Inferior parietal cortex (tissue), 1 donor: ENCODE results near the gene RSAD2.

Experiments
- DNase-seq: peaks from one replicate; pipeline ENCODE4 v3.0.0-alpha.2; 2016; ENCODE audit errors: extremely low spot score

Gene RSAD2

DNA sequence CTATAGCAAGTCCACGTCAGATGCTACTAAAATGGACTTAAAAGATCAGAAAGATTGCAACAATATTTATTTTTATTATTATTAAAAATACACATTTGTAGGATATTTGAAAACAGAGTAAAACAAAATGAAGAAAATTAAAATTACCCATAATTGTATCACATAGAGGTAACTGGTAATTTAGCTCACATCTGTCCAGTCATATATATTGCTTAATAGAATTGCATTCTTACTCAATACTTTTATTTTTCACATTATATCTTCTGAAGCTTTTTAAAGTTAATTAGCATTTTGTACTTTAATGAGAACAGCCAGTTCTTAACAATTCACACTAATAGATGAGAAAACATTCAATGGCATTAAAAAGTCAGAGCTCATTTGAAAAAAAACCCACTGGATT is 28.1 kb downstream of the RSAD2 start:
- DNase-seq = no peak

DNA sequence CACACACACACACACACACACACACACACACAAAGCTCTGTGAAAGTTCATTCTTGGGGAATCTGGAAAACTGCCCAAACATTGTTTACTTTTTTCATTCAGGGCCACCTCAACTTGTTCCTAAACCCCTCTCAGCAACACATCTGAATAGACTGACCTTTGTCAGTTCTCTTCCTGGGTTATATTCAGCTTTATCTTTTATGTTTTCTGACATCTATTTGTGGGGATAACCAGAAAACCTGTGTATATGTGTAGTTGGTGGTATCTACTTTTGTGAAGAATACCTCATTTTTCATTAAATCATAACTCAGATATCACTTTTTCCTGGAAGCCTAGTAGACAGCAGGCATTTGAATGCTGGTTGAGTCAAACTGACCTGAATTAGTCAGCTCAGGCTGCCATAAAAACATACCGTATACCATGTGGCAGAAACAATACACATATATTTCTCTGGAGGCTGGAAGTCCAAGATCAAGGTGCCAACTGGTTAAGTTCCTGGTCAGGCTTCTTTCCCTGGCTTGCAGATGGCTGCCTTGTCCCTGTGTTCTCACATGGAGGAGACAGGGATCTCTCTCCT is 28.7 kb downstream of the RSAD2 start:
- DNase-seq = no peak

DNA sequence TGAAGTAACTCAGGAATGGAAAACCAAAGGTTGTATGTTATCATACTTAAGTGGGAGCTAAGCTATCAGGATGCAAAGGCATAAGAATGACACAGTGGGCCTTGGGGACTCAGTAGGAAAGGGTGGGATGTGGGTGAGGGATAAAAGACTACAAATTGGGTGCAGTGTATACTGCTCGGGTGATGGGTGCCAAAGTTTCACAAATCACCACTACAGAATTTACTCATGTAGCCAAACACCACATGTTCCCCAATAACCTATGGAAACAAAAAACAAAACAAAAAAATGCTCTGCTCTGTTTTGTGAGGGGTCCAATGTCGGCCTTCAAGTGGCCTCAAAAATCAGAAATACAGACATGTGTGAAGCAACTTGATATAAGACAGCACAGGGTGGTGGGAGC is 30.7 kb downstream of the RSAD2 start:
- DNase-seq = no peak

DNA sequence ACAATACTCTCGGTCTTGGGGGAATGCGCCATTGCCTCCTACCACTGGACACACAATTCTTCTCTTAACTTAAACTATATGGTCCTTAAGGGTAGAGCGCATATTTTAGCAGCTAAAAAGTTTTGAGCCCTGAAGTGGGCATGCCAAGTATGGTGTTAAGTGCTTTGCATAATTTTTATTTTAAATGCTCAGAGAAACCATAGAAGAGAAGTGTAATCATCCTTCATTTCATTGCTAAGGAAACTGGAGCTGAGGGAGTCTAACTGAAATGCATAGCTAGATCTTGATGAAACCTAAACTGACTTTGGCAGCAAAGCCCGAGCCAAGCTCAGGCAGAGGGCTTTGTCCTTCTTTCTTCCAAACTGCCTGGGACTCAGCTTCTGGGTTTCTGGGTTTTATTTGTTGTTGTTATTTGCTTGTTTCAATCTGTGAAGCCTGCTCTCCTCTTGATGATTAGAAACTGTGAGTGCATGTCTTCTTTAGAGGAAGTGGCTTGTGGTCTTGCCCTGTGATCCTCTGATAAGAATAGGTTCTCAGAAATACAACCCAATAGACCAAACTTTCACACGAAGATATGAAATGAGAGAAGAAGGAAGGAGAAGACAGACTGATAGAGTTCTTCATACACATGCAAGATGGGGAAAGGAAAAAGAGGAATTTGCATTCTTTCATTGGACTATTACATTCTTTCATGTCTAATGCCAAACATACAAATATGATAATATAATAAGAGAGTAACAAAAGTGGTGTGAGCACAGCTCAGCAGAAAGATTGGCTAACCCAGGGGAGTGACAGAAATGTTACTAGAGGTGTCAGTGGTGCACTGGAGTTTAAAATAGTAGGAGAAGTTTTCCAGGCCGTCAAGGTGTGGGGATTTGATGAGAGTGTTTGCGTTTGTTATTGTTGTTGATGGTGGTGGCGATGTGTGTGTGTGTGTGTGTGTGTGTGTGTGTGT is 32.1 kb downstream of the RSAD2 start:
- no peak for DNase-seq

DNA sequence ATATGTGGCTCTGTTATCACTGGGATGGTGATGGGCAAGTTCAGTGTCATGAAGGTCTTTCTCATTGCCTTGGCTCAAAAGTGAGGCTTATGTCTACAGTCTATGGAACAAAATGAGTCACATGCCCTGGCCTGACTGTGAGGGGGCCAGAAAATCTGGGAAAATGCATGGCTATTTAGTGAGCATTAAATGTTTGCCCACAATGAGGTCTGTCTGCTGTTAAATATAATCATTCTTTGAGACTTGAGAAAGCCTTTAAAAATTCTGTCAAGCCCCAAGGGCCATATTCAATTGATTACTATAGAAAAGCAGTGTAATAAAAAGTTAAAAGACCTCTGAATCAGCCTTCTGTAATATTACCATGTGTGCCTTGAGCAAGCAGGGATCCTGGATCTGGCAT is 34.1 kb downstream of the RSAD2 start:
- no peak for DNase-seq

DNA sequence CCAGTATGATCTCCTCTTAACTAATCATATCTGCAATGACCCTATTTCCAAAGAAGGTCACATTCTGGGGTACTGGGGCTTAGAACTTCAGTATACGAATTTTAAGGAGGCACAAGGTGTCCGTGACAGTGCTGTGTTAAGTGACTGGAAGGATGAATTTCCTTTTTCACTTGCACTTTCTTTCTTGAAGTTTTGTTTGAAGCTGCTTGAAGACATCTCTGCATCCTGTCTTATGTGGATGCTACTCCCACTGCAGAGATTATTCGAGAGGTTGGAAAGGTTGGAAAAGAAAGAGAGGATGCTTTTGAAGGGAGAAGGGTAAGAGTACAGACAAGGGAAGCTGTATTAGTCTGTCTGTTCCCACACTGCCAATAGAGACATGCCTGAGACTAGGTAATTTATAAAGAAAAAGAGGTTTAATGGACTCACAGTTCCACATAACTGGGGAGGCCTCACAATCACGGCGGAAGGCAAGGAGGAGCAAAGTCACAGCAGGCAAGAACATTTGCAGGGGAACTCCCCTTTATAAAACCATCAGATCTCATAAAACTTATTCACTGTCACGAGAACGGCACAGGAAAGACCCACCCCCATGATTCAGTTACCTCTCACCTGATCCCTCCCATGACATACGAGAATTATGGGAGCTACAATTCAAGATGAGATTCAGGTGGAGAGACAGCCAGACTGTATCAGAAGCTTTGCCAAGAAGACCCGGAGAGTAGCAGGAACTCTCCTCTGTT is 36.0 kb downstream of the RSAD2 start:
- no peak for DNase-seq

DNA sequence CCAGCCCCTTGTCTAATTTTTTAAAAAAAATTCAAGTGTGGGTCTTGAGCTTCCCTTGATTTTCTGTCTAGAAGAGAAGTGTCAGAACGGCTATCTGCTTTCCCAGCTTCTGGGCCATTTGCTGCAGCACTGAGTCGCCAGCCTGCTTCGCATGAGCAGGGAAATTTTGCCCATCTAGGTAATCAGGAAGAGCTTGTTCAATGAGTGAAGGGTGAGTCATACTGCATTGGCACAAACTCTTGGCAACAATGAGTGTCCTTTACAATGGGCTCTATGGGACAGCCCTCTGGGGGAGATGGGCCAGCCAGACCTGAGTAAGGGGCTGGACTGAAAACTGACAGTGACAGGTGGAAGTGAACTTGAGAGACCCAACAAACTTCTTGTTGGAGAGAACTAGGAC is 37.3 kb downstream of the RSAD2 start:
- no peak for DNase-seq

DNA sequence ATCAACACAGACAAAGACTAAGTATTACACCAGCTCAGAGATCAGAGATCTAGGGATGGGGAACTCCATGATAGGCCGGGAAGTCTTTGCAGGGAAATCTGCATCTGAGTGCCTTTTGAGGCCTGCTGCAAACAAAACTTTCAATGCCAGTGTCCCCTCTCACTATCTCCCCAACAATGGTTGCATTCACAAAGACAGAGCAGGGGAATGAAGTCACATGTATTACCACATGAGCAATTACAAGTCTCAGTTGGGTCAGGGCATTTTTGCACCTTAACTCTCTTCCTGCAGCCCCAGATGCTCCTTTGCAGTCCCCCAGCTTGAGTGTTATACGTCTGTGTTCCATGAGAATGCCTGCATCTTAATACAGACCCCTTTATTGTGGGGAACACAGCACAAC is 37.8 kb downstream of the RSAD2 start:
- peak; percentile 74 for DNase-seq

DNA sequence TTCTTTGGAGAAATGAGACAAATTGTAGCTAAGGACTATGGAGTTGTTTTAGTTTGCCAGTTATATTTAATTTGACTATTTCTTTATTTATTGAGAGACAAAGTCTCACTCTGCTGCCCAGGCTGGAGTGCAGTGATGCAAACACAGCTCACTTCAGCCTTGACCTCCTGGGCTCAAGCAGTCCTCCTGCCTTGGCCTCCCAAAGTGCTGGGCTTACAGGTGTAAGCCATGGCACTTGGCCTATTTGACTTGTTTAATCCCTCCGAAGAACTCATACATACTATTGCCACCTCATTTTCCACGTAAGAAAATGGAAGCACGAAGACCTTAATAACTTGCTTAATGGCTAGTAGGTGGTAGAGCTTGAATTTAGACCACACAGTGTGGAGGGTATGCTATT is 38.6 kb downstream of the RSAD2 start:
- no peak for DNase-seq

DNA sequence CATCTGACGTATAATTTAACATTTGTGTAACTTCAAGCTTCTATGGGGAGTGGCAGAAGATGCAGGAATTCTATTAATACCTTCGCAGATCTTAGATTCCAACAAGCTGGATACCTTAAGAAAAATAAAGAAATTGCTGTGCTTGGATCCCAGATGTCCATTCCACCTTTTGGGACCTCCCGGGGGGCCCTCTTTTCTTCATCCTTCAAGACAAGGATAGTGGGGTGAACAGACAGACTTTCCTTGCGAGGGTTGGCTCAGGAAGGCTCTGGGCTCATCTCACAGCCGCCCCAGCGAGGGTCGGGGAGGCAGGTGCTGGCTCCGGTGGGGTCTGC is 39.1 kb downstream of the RSAD2 start:
- DNase-seq = no peak

DNA sequence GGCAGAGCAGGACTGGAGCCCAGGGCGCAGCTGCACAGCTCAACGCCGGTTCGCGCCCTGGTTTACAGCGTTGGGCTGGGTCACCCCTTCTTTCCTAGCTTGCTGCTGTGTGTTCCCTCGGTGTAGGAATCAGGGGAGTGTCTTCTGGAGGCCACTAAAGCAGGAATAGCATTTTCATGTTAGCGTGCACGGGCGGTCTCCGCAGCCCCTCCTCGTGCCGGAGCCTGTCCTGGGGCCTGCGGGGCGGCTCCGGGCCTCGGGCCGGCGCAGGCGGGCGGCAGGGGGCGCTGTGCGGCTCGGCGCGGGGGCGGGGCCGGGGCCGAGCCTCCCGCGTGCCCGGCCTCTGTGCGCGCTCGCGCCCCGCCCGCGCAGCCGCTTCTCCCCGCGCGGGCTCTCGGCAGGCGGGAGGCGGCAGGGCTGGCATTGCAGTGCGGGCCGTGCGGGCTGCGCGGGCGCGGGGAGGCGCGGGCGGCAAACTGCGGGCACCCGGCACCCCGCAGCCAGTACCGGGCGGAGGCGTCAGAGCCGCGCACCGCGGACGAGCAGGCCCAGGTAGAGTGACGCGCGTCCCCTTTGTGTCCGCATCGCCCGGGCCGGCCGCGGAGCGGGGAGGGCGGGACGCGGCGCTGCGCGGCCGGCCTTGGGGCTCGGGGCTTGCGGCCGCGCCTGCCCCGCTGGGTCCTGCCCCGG is 39.6 kb downstream of the RSAD2 start, which contains the start of gene RNF144A:
Gene RNF144A, plus strand, starts transcription at position 342 of the 690 bp plus-strand sequence. CDS start 79,515 bp downstream, outside the sequence.
- DNase-seq = peak; percentile 68

DNA sequence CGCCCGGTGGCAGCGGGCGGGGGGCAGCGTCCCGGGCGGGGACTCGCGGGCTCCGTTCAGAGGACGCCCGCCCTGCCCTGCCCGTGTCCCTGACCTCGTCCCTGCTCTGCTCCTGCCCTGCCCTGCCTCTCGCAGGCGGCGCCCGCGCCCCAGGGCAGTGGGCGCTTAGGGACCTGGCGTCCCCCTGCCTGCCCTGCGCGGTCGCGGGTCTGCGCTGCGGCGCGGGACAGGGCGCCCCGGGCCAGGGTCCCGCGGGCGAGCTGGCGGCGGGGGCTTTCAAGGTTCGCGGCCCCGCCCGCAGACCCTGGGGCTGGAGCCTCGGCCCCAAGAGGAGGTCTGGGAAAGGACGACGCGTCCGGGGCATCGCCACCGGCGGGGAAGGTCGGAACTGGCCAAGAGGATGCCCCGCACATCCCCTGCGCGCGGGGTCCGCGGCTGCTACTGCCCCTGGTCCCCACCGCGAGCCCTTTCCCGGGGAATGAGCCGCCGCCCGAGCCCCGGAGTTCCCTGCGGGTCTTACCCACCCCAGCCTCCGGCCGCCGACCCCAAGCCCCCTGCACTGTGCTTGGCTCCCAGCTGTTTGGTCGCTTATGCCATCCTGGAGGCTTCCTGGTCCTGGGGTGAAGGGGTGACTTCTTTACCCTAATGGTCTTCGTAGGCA is 40.3 kb downstream of the RSAD2 start:
- DNase-seq = peak; percentile 2

DNA sequence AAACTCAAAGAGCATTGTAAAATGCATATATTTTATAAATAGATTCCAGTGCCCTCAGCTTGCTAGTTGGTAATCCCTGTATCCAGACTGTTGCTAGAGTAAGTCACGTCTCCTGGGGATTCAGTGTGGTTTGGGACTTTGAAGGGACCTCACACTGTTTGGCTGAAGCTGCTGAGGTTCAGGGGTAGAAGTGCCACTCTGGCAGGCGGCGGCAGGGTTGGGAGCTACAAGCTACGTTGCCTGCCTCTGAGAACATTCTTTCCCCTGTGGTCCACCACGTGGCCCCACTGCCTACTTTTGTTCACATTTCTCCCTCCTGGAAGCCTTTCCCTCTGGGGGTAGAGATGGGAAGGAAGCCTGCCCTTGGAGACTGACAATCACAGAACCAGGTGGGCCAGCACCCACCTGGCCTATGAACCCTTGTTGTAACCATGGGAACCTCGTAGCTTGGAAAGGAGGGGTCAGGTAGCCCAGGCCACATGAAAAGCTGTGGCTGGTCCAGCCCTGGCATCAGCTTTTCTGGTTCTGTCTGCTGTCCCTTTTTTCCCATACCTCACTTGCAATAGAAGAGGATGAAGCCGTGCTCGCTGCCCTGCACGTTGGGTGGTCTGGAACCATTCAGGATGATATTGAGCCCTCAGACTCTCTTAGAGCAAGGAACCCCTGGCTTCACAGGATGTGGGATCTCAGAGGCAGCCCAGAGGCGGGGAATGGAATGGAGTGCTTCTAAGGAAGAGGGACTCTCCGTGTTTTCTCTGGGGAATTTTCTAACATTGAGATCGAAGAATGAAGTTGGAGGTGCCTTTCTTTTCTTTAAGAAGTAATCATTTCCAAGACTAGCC is 42.5 kb downstream of the RSAD2 start:
- DNase-seq = no peak

DNA sequence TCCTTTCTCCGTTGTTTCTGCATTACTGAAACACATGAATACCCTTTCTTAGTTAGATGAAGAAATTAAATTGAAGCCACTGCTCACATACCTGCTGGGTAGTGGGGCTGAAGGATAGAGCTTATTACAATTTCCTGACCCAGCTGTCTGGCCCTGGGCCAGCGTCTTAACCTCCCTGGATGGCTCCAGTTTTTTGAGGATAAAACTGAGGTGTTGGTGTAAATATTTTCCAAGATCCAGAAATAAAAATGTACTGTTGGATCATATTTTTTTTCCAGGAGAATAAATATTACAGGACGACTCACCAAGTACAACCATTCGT is 43.1 kb downstream of the RSAD2 start:
- no peak for DNase-seq

DNA sequence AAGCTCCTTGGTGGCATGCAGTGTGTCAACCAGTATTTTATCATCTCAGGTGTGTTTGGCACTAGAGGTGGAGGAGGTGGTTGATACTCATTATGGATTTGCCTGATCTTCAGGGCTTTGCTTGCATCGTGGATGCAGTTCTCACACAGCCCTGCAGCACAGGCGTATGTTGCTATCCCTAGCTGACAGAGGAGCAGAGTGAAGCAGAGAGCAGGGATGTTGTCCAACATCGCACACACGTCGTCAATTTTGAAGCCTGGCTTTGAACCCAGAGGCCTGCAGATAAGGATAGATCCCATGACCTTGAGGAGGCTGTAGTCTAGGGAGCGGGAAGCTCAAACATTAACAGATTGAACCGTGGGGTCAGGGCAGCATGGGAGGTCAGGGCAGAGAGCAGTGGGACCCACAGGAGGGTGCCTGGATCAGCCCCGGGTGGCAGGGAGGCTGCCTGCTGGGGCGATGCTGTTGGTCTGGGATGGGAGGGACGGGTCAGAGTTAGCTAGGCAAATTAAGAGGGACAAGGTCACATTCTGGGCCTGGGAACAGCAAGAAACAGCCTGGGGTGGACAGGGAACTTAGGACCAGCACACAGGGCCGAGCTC is 43.8 kb downstream of the RSAD2 start:
- DNase-seq = peak; percentile 8

DNA sequence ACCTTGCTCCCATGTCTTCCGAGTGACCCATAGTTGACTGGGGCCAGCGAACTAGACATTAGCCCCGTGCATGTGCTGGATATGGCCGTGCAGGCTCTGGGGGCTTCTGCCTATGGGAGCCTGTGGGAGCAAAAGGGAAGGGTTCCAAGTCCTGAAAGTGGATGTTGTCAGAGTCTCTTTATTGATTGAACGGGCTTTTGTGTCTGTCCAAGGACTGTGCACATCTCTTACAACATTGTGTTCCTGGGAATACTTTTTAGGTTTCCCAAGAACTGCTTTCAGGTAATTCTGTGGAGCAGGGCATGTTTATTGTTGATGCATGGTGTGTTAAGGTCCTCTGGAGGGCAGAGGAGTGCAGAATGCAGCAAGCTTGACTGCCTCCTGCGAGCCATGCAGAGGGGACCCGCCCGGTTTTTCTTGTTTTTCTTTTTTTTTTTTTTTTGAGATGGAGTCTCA is 44.7 kb downstream of the RSAD2 start:
- DNase-seq = peak; percentile 26

DNA sequence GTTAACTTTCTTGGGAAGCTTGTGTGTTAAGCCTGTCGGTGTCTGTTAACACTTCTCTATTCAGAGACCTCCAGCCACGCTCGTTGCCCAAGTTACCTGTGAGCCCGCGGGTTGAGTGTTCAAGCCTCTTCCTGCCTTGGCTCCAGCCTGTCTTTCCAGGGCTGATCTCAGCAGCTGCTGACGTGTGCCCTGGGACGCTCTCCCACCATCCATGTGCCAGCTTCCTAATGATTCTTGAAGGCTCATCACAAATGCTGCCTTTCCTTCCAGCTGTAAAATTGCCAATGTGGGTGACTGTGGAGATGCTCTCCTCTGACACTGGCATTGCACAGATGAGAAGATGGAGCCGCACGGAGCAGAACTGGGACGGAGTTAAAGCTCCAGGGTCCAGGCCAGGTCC is 45.7 kb downstream of the RSAD2 start:
- peak; percentile 28 for DNase-seq

DNA sequence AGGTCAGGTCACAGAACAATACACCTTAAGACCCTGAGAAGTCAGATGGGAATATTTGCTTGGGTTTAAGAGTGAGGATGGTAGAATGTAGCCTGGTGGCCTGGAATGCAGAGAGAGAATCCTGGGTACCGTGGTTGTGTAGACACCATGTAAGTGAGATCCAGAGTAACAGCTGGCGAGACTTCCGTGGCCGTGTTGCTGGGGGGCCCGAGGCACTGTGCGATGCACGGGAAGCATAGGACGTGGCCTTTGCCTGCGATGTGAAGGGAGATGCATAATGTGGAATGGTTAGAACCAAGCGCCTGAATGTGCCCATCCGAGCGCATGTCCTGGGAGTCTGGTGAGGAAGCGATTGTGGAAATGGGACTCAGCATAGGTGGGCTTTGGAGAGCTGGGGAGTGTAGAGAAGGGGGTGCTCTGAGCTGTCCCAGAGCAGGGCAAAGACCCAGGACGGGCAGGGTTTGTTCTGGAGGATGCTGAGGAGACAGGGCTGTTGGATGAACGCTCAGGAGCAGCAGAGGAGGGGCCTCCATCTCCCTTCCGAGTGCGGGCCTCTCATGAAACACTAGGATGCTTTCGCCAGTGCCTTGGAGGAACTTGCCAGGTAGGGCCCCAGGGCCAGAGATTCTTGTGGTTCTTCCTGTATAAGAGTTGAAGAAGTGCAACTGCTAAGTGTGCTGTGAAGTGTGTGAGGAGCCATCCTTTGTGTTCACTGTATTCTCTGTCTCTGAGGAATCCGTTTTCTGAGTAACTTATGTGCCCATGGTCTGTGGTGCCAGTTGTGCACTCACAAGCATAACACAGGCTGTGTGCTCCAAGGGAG is 46.7 kb downstream of the RSAD2 start:
- DNase-seq = no peak

DNA sequence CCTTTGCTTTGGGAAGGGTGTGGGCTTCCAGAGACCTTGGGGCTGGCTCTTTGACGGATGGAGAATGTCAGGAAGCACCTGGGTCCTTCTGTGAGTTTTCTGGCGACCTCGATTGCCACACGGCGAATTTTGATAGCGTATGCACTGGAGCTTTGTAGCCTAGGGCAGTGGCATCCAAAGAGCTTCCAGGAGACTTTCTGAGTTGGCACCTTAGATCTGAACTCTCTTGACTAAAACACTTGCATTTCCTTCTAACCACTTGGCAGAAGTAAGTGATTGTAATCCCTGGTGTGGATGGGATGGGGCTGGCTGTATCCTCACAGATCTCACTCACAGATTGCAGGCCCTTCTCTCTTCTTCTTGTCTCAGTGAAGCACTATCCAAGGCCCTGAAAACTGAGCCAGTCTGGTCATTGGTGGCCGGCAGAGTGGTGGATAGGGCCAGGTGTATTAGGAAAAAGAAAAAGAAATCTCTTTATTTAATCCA is 47.4 kb downstream of the RSAD2 start:
- DNase-seq = no peak
